HCT116 (cell line): Measurements from ENCODE around the gene PSMD2. TPM values are rescaled to one million over a fixed set of nuclear protein-coding genes. Genes with fewer than 3 reads are reported as not detected.

ENCODE experiments used
- ATAC-seq: fragments of 200-7000 bp; cut with Tn5 transposase; 2 replicates; pipeline ENCODE4 v1.9.1; 2020; ENCODE audit warnings: mild to moderate bottlenecking, moderate library complexity
- BruUV-seq: library from RNA; stranded (reverse); fragments of 400-500 nt; replicated peaks from 2 replicates; lab custom pipeline; 2021; lab: Mats Ljungman, UMichigan
- CTCF ChIA-PET: fragments of 300-600 bp; sonication (Branson Sonifier 250); formaldehyde crosslinking; loops from one replicate; lab custom pipeline; 2021; ENCODE audit warnings: antibody characterized with exemption; lab: Charles Lee
- POLR2A ChIA-PET: fragments of 300-600, 350-600 bp; sonication (Branson Sonifier 250); formaldehyde crosslinking; loops from one replicate; lab custom pipeline; 2021; ENCODE audit warnings: antibody characterized with exemption; lab: Charles Lee
- RAD21 ChIA-PET, 2 experiments: fragments of 300-600 bp; sonication (Branson Sonifier 250); formaldehyde crosslinking; loops; one replicate each; lab custom pipeline; 2023; ENCODE audit warnings: low total read pairs in 2 of 2; ENCODE audit not compliant: uncharacterized antibody in 2 of 2, unreplicated experiment in 2 of 2, low non-redundant PET in 1 of 2; lab: Charles Lee
- DNase-seq: peaks from one replicate; pipeline ENCODE4 v3.0.0-alpha.2; 2010; ENCODE audit warnings: low read depth, low spot score
- H2AFZ ChIP-seq: fragments of 200-600 bp; shearing (Covaris generic), sonication (generic); 2 replicates; pipeline ENCODE4 v1.6.1; 2017; ENCODE audit warnings: low read depth, mixed run types, mixed read lengths, antibody characterized with exemption, low read length; ENCODE audit not compliant: poor library complexity, severe bottlenecking
- H3K27ac ChIP-seq: 2 replicates; pipeline ENCODE4 v1.5.1; 2012; ENCODE audit warnings: low read depth, low read length
- H3K27me3 ChIP-seq: fragments of 200-600 bp; sonication (generic); 2 replicates; pipeline ENCODE4 v1.6.1; 2016; ENCODE audit warnings: mixed run types, low read length, mixed read lengths; ENCODE audit not compliant: insufficient read depth
- H3K36me3 ChIP-seq, 2 experiments: fragments of 200-500 bp in 1 of 2; fragments of 200-600 bp in 1 of 2; sonication (Bioruptor generic) in 1 of 2; sonication (generic) in 1 of 2; 2 replicates each; pipeline versions ENCODE4 v1.5.1 to v1.6.1; 2014 to 2016; ENCODE audit warnings: low read length in 2 of 2, inconsistent platforms in 1 of 2, mixed read lengths in 1 of 2, mixed run types in 1 of 2; ENCODE audit not compliant: insufficient read depth in 2 of 2, control insufficient read depth in 1 of 2
- H3K4me1 ChIP-seq, 2 experiments: fragments of 200-600 bp in 1 of 2; sonication (generic) in 1 of 2; 2 replicates each; pipeline versions ENCODE4 v1.5.1 to v1.6.1; 2012 to 2017; ENCODE audit warnings: low read length in 2 of 2, inconsistent platforms in 1 of 2, mild to moderate bottlenecking in 1 of 2, mixed read lengths in 1 of 2, mixed run types in 1 of 2, moderate library complexity in 1 of 2; ENCODE audit not compliant: insufficient read depth in 2 of 2, control insufficient read depth in 1 of 2
- H3K4me2 ChIP-seq: fragments of 200-600 bp; sonication (generic); 2 replicates; pipeline ENCODE4 v1.6.1; 2017; ENCODE audit warnings: mixed run types, low read length, mixed read lengths
- H3K4me3 ChIP-seq, 2 experiments: fragments of 200-600 bp in 1 of 2; sonication (generic) in 1 of 2; replicated peaks in 1 of 2; 2 replicates each; pipeline ENCODE4 v1.5.1; 2011 to 2016; ENCODE audit warnings: low read length in 2 of 2, control low read depth in 1 of 2, low read depth in 1 of 2, mild to moderate bottlenecking in 1 of 2, mixed read lengths in 1 of 2, mixed run types in 1 of 2
- H3K79me2 ChIP-seq: fragments of 200-600 bp; sonication (generic); 2 replicates; pipeline ENCODE4 v1.6.1; 2017; ENCODE audit warnings: mild to moderate bottlenecking, mixed run types, low read length, moderate library complexity, mixed read lengths; ENCODE audit not compliant: insufficient read depth
- H3K9ac ChIP-seq: fragments of 200-600 bp; sonication (generic); 2 replicates; pipeline ENCODE4 v1.6.1; 2016; ENCODE audit warnings: low read length, mixed read lengths
- H3K9me2 ChIP-seq: fragments of 200-600 bp; sonication (generic), shearing (Covaris generic); 2 replicates; pipeline ENCODE4 v1.6.1; 2017; ENCODE audit warnings: mixed run types, mild to moderate bottlenecking, moderate library complexity; ENCODE audit not compliant: insufficient read depth
- H3K9me3 ChIP-seq, 2 experiments: fragments of 200-500 bp in 1 of 2; fragments of 200-600 bp in 1 of 2; sonication (Bioruptor generic) in 1 of 2; sonication (generic) in 1 of 2; 2 replicates each; pipeline ENCODE4 v1.6.1; 2014 to 2017; ENCODE audit warnings: low read length in 2 of 2, mixed read lengths in 2 of 2, inconsistent platforms in 1 of 2, low read depth in 1 of 2, mild to moderate bottlenecking in 1 of 2, mixed run types in 1 of 2, moderate library complexity in 1 of 2; ENCODE audit not compliant: control insufficient read depth in 1 of 2, insufficient read depth in 1 of 2
- H4K20me1 ChIP-seq: fragments of 200-600 bp; sonication (generic), shearing (Covaris generic); 2 replicates; pipeline ENCODE4 v1.6.1; 2017; ENCODE audit warnings: mixed run types, mild to moderate bottlenecking, moderate library complexity; ENCODE audit not compliant: insufficient read depth
- CEBPB ChIP-seq: IDR thresholded peaks from 2 replicates; pipeline ENCODE4 v1.6.1; 2012; ENCODE audit warnings: low read depth
- CTCF ChIP-seq, 3 experiments: fragments of 200-600 bp in 1 of 3; sonication (generic) in 1 of 3; IDR thresholded peaks in 2 of 3; conservative IDR thresholded peaks in 1 of 3; 2 replicates each; pipeline ENCODE4 v1.5.1; 2012 to 2017; ENCODE audit warnings: low read depth in 2 of 3, low read length in 2 of 3, antibody characterized with exemption in 1 of 3, borderline replicate concordance in 1 of 3, control low read depth in 1 of 3, mild to moderate bottlenecking in 1 of 3, mixed read lengths in 1 of 3, mixed run types in 1 of 3, moderate library complexity in 1 of 3; ENCODE audit not compliant: insufficient read depth in 1 of 3
- POLR2AphosphoS5 ChIP-seq: IDR thresholded peaks from 2 replicates; pipeline ENCODE4 v1.6.1; 2011; ENCODE audit warnings: mild to moderate bottlenecking, low read depth, low read length, moderate library complexity
- YY1 ChIP-seq: IDR thresholded peaks from 2 replicates; pipeline ENCODE4 v1.6.1; 2011; ENCODE audit warnings: low read length, low read depth, moderate library complexity, mild to moderate bottlenecking; ENCODE audit not compliant: insufficient replicate concordance; ENCODE audit errors: extremely low read depth
- intact Hi-C: fragments of 100-400 bp; cut with micrococcal nuclease; formaldehyde crosslinking; loops from 2 replicates; pipeline ENCODE4 v1.10.0; 2022
- total RNA-seq: library from RNA; stranded (reverse); gene quantifications from one replicate; pipeline ENCODE4 v1.2.1, GENCODE V29; 2021; ENCODE audit not compliant: unreplicated experiment

The PSMD2 gene
- total RNA-seq, 1 experiment from 2014 or later: 402 TPM

DNA sequence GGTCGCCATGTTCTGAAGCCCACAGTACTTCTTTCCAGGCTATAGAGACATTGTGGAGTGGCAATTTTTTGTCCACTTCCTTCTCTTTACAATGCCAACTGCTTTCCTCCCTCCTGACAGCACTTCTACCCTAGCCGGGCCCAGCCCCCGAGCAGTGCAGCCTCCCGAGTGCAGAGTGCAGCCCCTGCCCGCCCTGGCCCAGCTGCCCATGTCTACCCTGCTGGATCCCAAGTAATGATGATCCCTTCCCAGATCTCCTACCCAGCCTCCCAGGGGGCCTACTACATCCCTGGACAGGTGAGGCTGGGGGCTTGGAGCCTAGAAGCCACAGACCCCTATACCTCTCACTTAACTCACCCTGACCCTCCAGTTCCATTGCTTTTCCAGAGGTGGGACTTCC is 18.2 kb downstream of the PSMD2 start:
- no peak overlapping the region for H2AFZ ChIP-seq
- H3K4me2 ChIP-seq: peak overlapping the region; percentile 82
- ChIA-PET CTCF (no interaction called here), RAD21 (no interaction called here), POLR2A (interaction anchor here (0.9 kb wide), 1 partner anchor 28 kb away, joined by 3 read pairs; no protein-coding TSS in a partner anchor)
- H4K20me1 ChIP-seq: peaks cover 33% of the 10 kb centered on the region; the same call in 1 of the 2 replicates
- H3K27me3 ChIP-seq: no peaks in the 10 kb centered on the region
- H3K9me2 ChIP-seq: no peaks in the 10 kb centered on the region
- H3K79me2 ChIP-seq: peaks cover 75% of the 10 kb centered on the region
- ATAC-seq: no peak
- BruUV-seq: TSS peak; percentile 33
- no peaks in the 10 kb centered on the region for H3K9me3 ChIP-seq
- intact Hi-C loops: no loop called here
- H3K4me3 ChIP-seq: no peak overlapping the region
- H3K9ac ChIP-seq: peak overlapping the region; percentile 99; the same call in 1 of the 2 replicates
- H3K36me3 ChIP-seq: peaks cover 21 to 46% of the 10 kb centered on the region in 2 experiments
- H3K4me1 ChIP-seq: peaks cover 46 to 62% of the 10 kb centered on the region in 2 experiments
- TF ChIP-seq POLR2AphosphoS5 (0 out of 2 replicates have a peak, but pooled peaks have one; percentile 1), CEBPB (no peak)
- DNase-seq: no peak
- peak overlapping the region; percentile 87 for H3K27ac ChIP-seq

DNA sequence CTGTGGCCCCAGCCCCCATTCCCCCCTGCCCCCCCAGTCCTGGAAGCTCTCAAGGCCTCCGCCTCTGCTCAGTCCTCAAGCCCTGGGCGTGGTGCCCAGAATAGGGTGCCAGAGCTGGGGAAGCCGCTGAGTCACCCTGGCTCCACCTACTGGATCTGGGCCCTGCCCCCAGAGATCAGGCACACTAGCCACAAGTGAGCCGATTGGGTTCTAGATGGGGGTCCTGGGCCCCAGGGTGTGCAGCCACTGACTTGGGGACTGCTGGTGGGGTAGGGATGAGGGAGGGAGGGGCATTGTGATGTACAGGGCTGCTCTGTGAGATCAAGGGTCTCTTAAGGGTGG is 21.0 kb downstream of the PSMD2 start:
- POLR2A ChIA-PET: interaction anchor here (1.3 to 1.7 kb wide), 2 partner anchors 8 to 26 kb away, joined by 3 to 4 read pairs; no protein-coding TSS in a partner anchor

More for the DNA sequence above, 21.0 kb downstream of the PSMD2 start:
- Histone ChIP-seq H2AFZ (no peak overlapping the region), H3K27ac (peak overlapping the region; percentile 87), H3K79me2 (peaks cover 99% of the 10 kb centered on the region), H3K4me3 (peak overlapping the region; percentile 20 to 37; a peak in 3 of 4 replicates), H3K4me1 (peaks cover 44 to 55% of the 10 kb centered on the region in 2 experiments), H3K9ac (peak overlapping the region; percentile 59), H3K36me3 (peaks cover 45 to 74% of the 10 kb centered on the region in 2 experiments), H3K4me2 (peak overlapping the region; percentile 82), H3K9me3 (no peaks in the 10 kb centered on the region), H3K27me3 (no peaks in the 10 kb centered on the region), H3K9me2 (no peaks in the 10 kb centered on the region), H4K20me1 (peaks cover 33% of the 10 kb centered on the region; the same call in 1 of the 2 replicates)
- CTCF ChIA-PET: interaction anchor here (1.0 to 1.4 kb wide), 2 partner anchors 31 to 70 kb away, joined by 4 read pairs; partner anchors contain the start of gene EEF1AKMT4
- ATAC-seq (peak; percentile 89), DNase-seq (peak; percentile 83)
- TF ChIP-seq YY1 (peak; percentile 3), CTCF (IDR thresholded peaks at IDR 0.05 in 2 of 3, conservative IDR thresholded peaks at IDR 0.05 in 1 of 3; ENCODE audit: borderline replicate concordance in 1 of 3, insufficient read depth in 1 of 3, low read depth in 2 of 3, low read length in 2 of 3) (no peak), POLR2AphosphoS5 (peak; percentile 47; the same call in 1 of the 2 replicates)
- intact Hi-C loops: no loop called here
- BruUV-seq: no TSS peak
- RAD21 ChIA-PET: no interaction called here
